Endodermal cell (in vitro differentiated cells): ENCODE data around the gene WHRN. TPM values are rescaled to one million over a fixed set of nuclear protein-coding genes. Genes with fewer than 3 reads are reported as not detected.

Experiments used
- DNase-seq: peaks from one replicate; pipeline ENCODE4 v3.0.0-alpha.2; 2017
- H3K27ac ChIP-seq: 2 replicates; pipeline ENCODE4 v1.5.1; 2013; ENCODE audit warnings: mild to moderate bottlenecking, low read depth, low read length, moderate library complexity
- H3K27me3 ChIP-seq: 2 replicates; pipeline ENCODE4 v1.6.1; 2013; ENCODE audit warnings: mild to moderate bottlenecking, low read length, moderate library complexity; ENCODE audit not compliant: insufficient read depth, control insufficient read depth, poor library complexity, severe bottlenecking
- H3K36me3 ChIP-seq: 2 replicates; pipeline ENCODE4 v1.7.0; 2013; ENCODE audit warnings: mild to moderate bottlenecking, low read length, moderate library complexity; ENCODE audit not compliant: control insufficient read depth, insufficient read depth
- H3K4me1 ChIP-seq: one replicate; pipeline ENCODE4 v1.7.0; 2013; ENCODE audit warnings: low read length; ENCODE audit not compliant: control insufficient read depth, insufficient read depth
- H3K4me3 ChIP-seq: 2 replicates; pipeline ENCODE4 v1.5.1; 2013; ENCODE audit warnings: mild to moderate bottlenecking, low read length, moderate library complexity
- H3K9ac ChIP-seq: 2 replicates; pipeline ENCODE4 v1.6.1; 2013; ENCODE audit warnings: mild to moderate bottlenecking, low read length, moderate library complexity; ENCODE audit not compliant: poor library complexity, severe bottlenecking; ENCODE audit errors: extremely low read depth
- H3K9me3 ChIP-seq: 2 replicates; pipeline ENCODE4 v1.6.1; 2013; ENCODE audit warnings: mild to moderate bottlenecking, low read length, moderate library complexity; ENCODE audit not compliant: control insufficient read depth
- H3K27ac Mint-ChIP-seq: 2 replicates; pipeline ENCODE4 v1.8.0; 2020; ENCODE audit warnings: mixed read lengths
- H3K27me3 Mint-ChIP-seq: 2 replicates; pipeline ENCODE4 v1.8.0; 2021; ENCODE audit warnings: mild to moderate bottlenecking, mixed read lengths; ENCODE audit not compliant: insufficient read depth
- H3K36me3 Mint-ChIP-seq: 2 replicates; pipeline ENCODE4 v1.8.0; 2020; ENCODE audit warnings: low read depth, mixed read lengths
- H3K4me1 Mint-ChIP-seq: 2 replicates; pipeline ENCODE4 v1.8.0; 2020; ENCODE audit warnings: mixed read lengths
- H3K4me3 Mint-ChIP-seq: 2 replicates; pipeline ENCODE4 v1.8.0; 2020; ENCODE audit warnings: mild to moderate bottlenecking, moderate library complexity, mixed read lengths
- H3K9me3 Mint-ChIP-seq: 2 replicates; pipeline ENCODE4 v1.8.0; 2020; ENCODE audit warnings: mild to moderate bottlenecking, mixed read lengths
- CTCF ChIP-seq: fragments of 200-600 bp; sonication (generic); conservative IDR thresholded peaks from 2 replicates; pipeline ENCODE4 v1.5.0; 2021; ENCODE audit warnings: antibody characterized with exemption, mild to moderate bottlenecking
- WGBS, 2 experiments: methylation state at CpG; one replicate each; pipeline versions ENCODE4 v1.1.5 to v1.1.7; 2013; ENCODE audit warnings: missing lambda C conversion rate in 2 of 2, mixed read lengths in 1 of 2; ENCODE audit not compliant: insufficient coverage in 1 of 2, insufficient read length in 1 of 2; 5-methylcytosine and 5-hydroxymethylcytosine counted together
- total RNA-seq, 2 donors: library from RNA; stranded (reverse); fragmentation: NEBNext Ultra II Directional in 1 of 2; extraction: Animal tissue kit (Norgen Biotek cat#: 25700) in 1 of 2; gene quantifications; 2 replicates in 1 of 2; 3 replicates in 1 of 2; pipeline ENCODE4 v1.2.1, GENCODE V29; 2021

WHRN gene
- total RNA-seq, 2 donors from 2014 or later: 7.0 to 12.8 TPM

GRCh38 chr9:114513959-114514267 is 8.6 kb upstream of the WHRN start:
- no peak for DNase-seq
- no peak overlapping the region for H3K27ac ChIP-seq
- peaks cover 11% of the 10 kb centered on the region for H3K4me1 Mint-ChIP-seq
- H3K9me3 ChIP-seq: no peaks in the 10 kb centered on the region
- no peaks in the 10 kb centered on the region for H3K36me3 ChIP-seq
- no peak overlapping the region for H3K4me3 ChIP-seq
- H3K9me3 Mint-ChIP-seq: no peaks in the 10 kb centered on the region
- H3K9ac ChIP-seq: no peak overlapping the region
- peaks cover 19% of the 10 kb centered on the region for H3K27me3 ChIP-seq
- H3K4me1 ChIP-seq: peaks cover 7% of the 10 kb centered on the region
- H3K4me3 Mint-ChIP-seq: no peak overlapping the region
- no peak for TF ChIP-seq CTCF
- no peak overlapping the region for H3K27ac Mint-ChIP-seq
- peaks cover 58% of the 10 kb centered on the region for H3K27me3 Mint-ChIP-seq
- 86 to 100% methylated on average over 1 of the region's 1 CpG for WGBS, 2 experiments
- no peaks in the 10 kb centered on the region for H3K36me3 Mint-ChIP-seq

- Mint-ChIP-seq H3K27ac (no peak overlapping the region), H3K36me3 (no peaks in the 10 kb centered on the region)
- no peaks in the 10 kb centered on the region for H3K36me3 ChIP-seq
Measured at GRCh38 chr9:114513055-114513958, 8.0 kb upstream of the WHRN start.

More at GRCh38 chr9:114513055-114513958, 8.0 kb upstream of the WHRN start:
- DNase-seq: no peak
- Histone ChIP-seq H3K27me3 (peaks cover 25% of the 10 kb centered on the region), H3K27ac (no peak overlapping the region), H3K4me1 (peaks cover 7% of the 10 kb centered on the region), H3K9ac (no peak overlapping the region), H3K9me3 (no peaks in the 10 kb centered on the region), H3K4me3 (no peak overlapping the region)
- peaks cover 61% of the 10 kb centered on the region for H3K27me3 Mint-ChIP-seq
- H3K4me1 Mint-ChIP-seq: peaks cover 13% of the 10 kb centered on the region
- 91 to 95% methylated on average over 7 to 10 of the region's 10 CpGs for WGBS, 2 experiments
- H3K4me3 Mint-ChIP-seq: no peak overlapping the region
- peak; percentile 39 for TF ChIP-seq CTCF
- H3K9me3 Mint-ChIP-seq: no peaks in the 10 kb centered on the region
